CD1c-positive myeloid dendritic cell (primary cell): ENCODE data around the gene NFX1.
A peak's percentile ranks its signal among the peaks of the same experiment; 100 is the strongest.

Source experiments
- DNase-seq: peaks from one replicate; pipeline ENCODE4 v3.0.0-alpha.2; 2016; ENCODE audit errors: extremely low spot score

NFX1 gene

GRCh38 chr9:33267151-33267767, 23.1 kb upstream of the NFX1 start:
- DNase-seq: no peak

- no peak for DNase-seq
Measured at GRCh38 chr9:33270146-33270545, 20.2 kb upstream of the NFX1 start.

- no peak for DNase-seq
Measured at GRCh38 chr9:33272061-33272460, 18.3 kb upstream of the NFX1 start.

- DNase-seq: no peak
Measured at GRCh38 chr9:33273266-33273971, 16.9 kb upstream of the NFX1 start.

- no peak for DNase-seq
Measured at GRCh38 chr9:33273972-33274328, 16.4 kb upstream of the NFX1 start.

- DNase-seq: no peak
Measured at GRCh38 chr9:33277484-33277883, 12.8 kb upstream of the NFX1 start.

GRCh38 chr9:33285502-33285901, 4.8 kb upstream of the NFX1 start:
- DNase-seq: no peak

GRCh38 chr9:33287087-33287490, 3.2 kb upstream of the NFX1 start:
- DNase-seq: peak; percentile 78

GRCh38 chr9:33288235-33288634, 2.1 kb upstream of the NFX1 start:
- DNase-seq: no peak

- no peak for DNase-seq
Measured at GRCh38 chr9:33288828-33289483, 1.4 kb upstream of the NFX1 start.

- peak; percentile 28 for DNase-seq
Measured at GRCh38 chr9:33289496-33289895, 820 bp upstream of the NFX1 start.

GRCh38 chr9:33289936-33290246, 425 bp upstream of the NFX1 start:
- no peak for DNase-seq

- DNase-seq: no peak
Measured at GRCh38 chr9:33291031-33291397, 698 bp downstream of the NFX1 start.

- no peak for DNase-seq
Measured at GRCh38 chr9:33291901-33292300, 1.6 kb downstream of the NFX1 start.

GRCh38 chr9:33293782-33294181, 3.5 kb downstream of the NFX1 start:
- DNase-seq: no peak

GRCh38 chr9:33294670-33295432, 4.5 kb downstream of the NFX1 start:
- no peak for DNase-seq

GRCh38 chr9:33295571-33295970, 5.3 kb downstream of the NFX1 start:
- DNase-seq: no peak

GRCh38 chr9:33297432-33297831, 7.1 kb downstream of the NFX1 start:
- DNase-seq: peak; percentile 86

- DNase-seq: no peak
Measured at GRCh38 chr9:33300546-33300945, 10.2 kb downstream of the NFX1 start.

- no peak for DNase-seq
Measured at GRCh38 chr9:33304362-33304761, 14.0 kb downstream of the NFX1 start.

GRCh38 chr9:33306037-33306436, 15.7 kb downstream of the NFX1 start:
- DNase-seq: no peak

- DNase-seq: no peak
Measured at GRCh38 chr9:33307067-33307466, 16.8 kb downstream of the NFX1 start.

GRCh38 chr9:33309903-33310302, 19.6 kb downstream of the NFX1 start:
- no peak for DNase-seq
